Lung microvascular endothelial cell (primary cell): ENCODE measurements around the gene ACTN4. TPM values are rescaled to one million over a fixed set of nuclear protein-coding genes. Genes with fewer than 3 reads are reported as not detected.

Experiments
- DNase-seq, 2 donors: peaks; one replicate each; pipeline versions ENCODE4 v3.0.0 to v3.0.0-alpha.2; 2010; ENCODE audit warnings: low read depth in 2 of 2
- total RNA-seq: library from RNA; depleted of rRNA; stranded (reverse); fragments of >200 nt; gene quantifications from 2 replicates; pipeline ENCODE4 v1.2.1, GENCODE V29; 2014

Gene ACTN4
- total RNA-seq, 1 donor from 2014 or later = 131 TPM

DNA sequence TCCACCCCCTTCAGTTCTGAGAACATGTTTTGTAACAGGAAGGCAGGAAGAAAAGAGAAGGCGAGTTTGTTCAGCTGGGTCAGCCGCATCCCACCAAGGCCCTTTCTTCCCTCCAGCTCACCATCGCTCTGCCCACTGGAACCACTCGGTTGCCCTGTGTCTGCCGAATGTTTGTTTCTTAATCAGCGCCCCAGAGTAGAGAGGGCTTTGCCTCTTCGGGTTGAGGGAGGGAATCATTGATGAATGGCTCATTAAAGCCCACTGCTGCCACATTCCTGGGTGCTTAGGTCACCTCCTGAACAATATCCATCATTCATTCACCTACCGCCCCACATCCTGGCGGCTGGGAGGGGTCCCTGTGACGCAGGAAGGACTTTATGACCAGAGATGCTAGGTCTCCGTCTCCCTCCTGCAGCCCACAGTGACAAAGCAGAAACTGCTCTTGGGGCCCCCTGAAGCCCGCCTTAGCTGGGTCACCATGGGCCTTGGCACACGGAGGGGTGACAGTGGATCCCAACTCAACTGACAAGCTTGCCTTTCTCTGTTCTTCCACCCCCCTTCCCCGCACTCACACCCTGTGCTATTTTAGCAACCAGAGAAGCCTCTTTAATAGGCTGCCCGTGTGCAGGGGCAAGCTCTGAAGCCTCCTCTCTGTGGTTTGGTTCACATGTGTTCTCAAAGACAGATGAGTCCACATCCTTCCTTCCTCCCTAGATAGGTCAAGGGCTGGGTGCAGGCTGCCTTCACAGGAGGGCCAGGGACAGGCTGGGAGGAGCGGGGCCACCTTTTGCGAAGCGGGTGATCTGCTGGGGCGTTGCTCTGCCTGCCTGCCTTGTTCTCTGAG lies 46.2 kb downstream of the ACTN4 start:
- peak; percentile 71 to 78 for DNase-seq

- no peak for DNase-seq
Observed at GRCh38 chr19:38695317-38695683, 47.9 kb downstream of the ACTN4 start.

DNA sequence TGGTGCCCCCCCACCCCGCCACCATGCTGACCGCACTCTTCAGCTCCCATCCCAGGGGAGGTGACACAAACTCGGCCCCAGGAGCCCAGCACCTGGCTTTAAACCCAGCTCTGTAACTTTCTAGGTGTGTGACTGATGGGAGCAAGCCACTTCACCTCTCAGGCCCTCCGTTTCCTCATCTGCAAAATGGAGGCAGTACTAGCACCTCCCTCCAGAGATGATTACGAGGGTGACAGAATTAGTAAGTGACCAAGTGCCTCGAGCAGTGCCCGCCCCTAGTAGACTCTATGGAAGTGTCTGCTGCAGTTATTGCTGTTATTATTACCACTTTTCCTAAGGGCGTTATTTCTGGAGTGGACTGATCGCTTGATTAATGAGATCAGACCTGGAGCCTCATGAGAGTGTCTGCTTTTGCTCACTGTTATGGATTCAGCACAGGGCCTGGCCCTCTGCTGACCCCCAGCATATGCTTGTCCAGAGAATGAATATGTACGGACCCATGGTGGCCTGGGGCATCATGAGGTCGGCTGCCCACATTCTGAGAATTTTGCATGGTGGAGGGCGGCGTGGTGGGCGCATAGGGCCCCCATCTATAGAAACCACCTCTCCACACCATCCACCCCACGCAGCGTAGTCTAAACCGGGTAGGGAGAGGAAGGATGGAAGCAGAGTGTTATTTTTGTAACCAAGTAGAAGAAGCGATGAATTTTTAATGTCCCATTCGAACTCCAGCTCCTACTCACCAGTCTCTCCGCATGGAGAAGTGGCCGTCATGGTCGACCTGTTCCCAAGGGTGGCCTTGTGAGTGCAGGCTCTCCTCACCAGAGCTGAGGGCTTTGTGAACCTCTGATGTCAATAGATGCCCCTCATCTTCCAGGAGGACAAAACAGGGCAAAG lies 48.6 kb downstream of the ACTN4 start:
- no peak for DNase-seq

DNA sequence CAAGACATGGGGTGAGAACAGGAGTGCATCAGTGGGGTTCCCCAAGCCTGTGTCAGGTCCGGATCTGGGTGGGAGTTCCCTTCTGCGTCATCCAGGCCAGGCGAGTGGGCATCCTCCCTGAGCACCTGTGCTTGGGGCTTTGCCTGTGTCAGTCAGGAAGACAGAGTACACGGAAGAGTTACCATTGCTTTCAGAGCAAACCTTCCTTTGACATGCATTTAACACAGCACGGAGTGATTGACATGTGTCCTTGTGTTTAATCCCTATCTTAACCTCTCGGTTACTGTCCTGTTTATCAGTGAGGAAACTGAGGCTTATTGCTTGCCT lies 49.2 kb downstream of the ACTN4 start:
- no peak for DNase-seq

DNA sequence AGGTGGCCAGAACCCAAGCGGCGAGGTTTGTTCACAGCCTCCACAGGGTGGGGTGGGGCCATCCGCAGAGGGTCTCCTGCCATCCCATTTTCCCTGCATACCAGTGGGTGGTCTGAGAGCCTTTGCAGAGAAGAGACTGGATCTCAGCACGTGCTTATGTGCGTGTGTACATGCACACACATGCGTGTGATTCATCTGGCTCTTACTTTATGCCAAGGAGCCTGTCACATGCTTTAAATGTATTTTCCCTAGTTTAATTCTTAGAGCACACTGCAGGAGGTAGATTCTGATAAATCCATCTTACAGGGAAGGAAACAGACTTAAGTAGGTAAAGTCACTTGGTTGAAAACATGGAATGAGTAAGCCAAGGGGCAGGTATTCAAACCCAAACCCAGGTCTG lies 49.7 kb downstream of the ACTN4 start:
- DNase-seq = no peak

DNA sequence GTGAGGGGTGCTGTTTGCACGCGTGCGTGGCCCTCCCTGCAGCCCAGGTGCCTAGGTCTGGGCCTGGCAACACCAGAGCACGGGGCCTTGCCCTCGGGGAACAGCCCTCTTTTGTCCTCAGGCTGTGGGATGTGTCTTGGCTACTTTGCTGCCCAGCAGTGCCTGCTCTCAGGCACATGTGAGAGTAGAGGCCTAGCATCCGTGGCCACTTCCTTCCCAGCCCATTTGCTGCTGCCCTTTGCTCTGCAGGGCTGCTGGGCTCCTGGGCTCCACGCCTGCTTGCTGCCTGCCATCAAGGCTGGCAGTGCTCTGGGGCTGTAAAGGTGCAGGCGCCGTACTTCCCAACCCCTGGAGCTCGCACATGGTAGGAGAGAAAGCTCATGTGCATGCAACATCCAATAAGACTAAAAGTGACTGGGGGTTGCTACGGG lies 50.2 kb downstream of the ACTN4 start:
- DNase-seq = no peak

GRCh38 chr19:38698225-38699026 lies 51.0 kb downstream of the ACTN4 start:
- DNase-seq = no peak

DNA sequence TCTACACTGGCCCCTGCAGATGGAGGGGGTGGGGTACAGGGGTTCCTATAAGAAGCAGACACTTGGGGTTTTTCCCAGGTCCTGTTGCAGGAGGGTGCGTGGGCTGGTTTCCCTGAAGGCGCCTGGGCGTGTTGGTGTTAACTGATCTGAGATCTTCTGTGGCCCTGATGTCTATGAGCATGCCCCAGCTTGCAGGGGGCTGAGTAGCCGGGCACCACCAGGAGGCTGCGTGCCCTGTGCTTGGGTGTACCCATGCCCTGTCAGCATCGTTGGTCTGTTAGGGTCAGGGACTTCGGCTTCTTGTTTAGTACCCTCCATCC lies 51.5 kb downstream of the ACTN4 start:
- no peak for DNase-seq

- peak in 1 of 2 donors; percentile 35 for DNase-seq
Observed at GRCh38 chr19:38699647-38700349, 52.3 kb downstream of the ACTN4 start.

DNA sequence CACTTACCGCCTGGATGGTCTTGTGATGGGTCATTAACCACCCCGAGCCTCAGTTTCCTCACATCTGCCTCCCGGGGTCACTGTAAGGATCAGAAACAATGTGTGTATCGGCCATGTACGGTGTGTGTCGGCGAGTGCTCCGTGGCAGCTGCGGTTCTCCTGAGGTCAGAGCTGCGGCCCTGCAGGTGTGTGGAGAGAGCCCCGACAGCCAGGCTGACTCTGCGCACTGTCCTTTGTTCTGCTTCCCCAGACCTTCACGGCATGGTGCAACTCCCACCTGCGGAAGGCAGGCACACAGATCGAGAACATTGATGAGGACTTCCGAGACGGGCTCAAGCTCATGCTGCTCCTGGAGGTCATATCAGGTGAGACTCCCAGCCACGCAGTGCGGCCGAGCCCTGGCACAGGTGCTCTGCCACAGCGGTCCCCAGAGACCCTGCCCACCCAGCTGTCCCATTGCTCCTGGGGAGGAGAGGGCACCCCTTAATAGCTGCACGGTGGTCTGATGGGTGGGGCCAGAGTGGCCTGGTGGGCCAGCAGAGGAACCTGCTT lies 53.0 kb downstream of the ACTN4 start:
- DNase-seq = no peak

DNA sequence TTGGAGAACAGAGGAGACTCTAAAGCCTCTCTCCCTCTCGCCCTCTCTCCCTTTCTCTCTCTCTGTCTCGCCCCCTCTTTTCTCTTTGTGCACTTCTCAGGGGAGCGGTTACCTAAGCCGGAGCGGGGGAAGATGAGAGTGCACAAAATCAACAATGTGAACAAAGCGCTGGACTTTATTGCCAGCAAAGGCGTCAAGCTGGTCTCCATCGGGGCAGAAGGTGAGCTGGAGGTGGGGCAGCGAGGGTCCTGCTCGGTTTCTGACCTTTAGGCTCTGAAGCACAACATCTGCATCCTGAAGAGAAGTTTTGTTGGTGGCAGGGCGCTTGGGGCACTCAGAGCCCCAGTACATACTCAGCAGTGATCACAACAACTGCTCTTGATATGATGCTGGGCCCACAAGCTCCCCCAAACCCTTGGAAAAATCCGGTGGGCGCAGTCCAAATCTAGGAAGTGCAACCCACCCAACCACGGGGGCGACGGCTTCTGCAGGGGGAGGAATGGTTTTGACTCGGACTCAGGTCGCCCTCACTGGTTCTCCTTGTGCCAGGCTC lies 53.5 kb downstream of the ACTN4 start:
- no peak for DNase-seq

- DNase-seq = no peak
Observed at GRCh38 chr19:38701455-38702063, 54.1 kb downstream of the ACTN4 start.

DNA sequence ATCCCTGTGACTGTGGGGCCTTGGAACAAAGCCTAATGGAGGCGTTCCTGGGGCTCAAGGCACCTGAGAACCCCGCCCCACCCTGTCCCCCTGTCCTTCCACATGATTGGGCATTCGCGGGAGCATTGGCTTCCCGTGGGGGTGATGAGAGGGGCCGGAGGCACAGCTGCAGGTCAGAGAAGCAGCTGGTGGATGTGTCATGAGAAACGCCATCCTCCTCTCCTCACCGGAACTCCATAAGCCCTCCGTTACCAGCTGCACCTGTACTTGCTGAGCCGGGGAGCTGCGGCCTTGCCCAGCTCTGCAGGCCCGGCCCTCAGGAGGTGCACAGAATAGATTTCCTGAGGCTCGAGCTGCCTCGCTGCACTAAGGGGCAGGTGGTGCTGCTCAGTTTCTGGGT lies 54.8 kb downstream of the ACTN4 start:
- DNase-seq = no peak

DNA sequence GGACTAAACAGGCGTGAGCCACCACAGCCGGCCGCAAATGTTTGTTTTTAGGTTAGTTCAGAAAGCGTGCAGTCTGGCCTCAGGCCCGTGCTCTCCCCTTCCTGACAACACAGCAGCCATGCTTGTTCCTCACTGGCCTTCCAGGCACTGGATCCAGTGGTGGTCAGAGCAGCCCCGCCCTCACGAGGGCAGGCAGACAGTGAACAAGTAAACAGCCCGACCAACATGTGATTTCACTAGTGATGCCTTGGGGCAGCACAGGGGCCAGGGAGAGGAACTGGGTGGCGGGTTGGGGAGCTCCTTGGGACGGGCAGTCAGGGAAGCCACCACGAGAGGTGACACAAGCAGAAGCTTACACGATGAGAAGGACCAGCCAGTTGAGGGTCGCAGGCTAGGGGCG lies 56.1 kb downstream of the ACTN4 start:
- no peak for DNase-seq

- DNase-seq = no peak
Observed at GRCh38 chr19:38704488-38705026, 57.1 kb downstream of the ACTN4 start.

DNA sequence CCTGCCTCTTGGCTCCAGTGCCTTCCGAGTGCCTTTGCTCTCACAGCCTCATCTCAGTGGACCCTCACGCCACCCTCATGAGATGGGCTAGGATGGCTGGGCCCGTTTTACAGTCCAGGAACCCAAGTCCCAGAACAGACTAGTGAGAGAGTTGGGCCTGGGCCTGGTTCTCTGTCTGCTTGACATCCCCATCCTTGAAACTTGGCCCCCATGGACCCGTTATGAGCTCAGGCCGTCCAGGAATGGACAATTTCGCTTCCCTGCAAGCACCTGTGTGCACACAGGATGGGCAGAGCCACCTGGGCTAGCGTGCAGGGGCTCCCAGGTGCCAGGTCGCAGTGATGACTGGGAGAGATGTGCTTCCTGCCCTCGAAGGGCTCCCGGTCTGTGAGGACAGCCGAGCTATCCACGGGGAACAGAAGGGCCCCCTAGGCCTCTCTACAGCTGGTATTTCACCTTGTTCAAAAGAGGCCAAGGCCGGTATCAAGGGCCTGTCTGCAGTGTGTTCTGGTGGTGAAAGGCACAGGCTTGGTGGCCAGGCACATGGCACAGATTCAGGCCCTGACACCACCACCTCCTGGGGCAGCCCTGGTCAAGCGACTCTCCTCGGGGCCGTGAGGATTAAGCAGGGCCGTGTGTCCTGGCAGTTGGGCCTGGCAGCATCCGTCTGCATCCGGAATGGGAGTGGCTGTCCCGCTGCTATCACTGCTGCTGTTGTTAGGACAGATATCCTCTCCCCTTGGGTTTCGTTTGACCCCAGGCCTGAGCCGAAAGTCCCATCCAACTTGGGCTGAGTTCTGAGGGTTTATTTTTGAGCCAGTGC lies 58.0 kb downstream of the ACTN4 start:
- peak; percentile 40 to 60 for DNase-seq

DNA sequence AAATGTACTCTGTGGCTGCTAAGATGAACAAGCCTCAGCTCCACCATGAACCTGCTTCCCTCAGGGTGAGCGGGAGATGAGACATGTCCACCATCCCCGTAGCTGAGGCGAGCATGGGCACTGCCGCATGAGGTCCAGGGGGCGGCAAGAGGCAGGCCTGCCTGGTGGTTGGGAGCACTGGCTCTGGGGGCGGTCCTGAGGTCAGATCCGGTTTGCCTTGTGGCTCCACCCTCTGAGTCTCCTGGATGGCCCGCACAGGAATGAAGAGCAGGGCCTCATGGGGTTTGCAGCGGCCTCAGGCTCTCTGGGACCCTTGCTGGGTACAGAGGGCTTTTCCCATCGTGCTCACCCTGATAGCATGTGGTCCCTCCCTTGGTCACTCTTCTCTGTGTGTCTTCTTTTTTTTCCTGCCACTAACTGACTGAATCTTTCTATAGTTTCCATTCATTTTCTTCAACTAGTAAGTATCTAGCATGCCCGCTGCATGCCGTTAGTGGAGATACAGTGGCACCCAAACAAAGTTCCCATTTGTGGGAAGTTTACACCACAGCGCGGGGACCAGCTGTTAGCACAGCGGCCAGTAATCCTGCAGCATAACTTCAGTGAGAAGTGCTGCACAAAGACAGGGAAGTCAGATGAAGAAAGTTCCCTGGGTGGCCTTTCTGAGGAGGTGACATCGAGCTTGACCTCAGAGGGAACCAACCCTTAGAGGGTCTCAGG lies 59.5 kb downstream of the ACTN4 start:
- peak; percentile 63 to 69 for DNase-seq

DNA sequence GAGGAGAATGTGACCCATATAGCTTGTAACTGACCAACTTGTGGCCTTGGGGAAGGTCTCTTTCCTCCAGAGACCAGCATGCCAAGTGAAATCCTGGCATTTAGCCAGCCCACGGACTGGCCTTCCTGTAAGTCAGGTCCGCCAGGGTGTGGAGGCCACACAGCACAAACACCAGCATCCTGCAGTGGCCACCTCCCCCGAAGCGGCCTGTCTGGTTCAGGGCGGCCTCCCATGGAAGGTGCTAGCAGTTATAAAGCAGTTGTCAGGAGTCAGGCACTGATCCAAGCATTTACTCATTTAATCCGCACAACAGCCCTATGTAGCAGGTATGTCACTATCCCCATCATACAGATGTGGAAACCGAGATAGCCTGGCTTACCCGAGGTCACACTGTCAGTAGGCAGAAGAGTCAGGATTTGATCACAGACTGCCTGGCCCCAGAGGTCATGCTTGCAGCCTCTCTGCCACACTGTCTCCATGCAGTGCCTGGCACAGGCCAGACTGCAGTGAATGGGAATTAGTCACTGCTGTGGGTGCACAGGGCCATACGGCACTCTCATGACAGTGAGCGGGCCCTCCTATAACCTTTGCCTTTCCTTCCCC lies 60.2 kb downstream of the ACTN4 start:
- peak; percentile 94 to 99 for DNase-seq
